Stimulated activated CD8-positive, alpha-beta memory T cell treated with anti-CD3 and anti-CD28 coated beads, Interleukin-12 subunit alpha, Interleukin-12 subunit beta, amount 100 ng/mL, for 1 hour (primary cell): Measurements from ENCODE around the gene BRPF3.

ENCODE experiments used
- DNase-seq: peaks from one replicate; pipeline ENCODE4 v3.0.0-alpha.2; 2020; ENCODE audit warnings: low read depth

The BRPF3 gene

DNA sequence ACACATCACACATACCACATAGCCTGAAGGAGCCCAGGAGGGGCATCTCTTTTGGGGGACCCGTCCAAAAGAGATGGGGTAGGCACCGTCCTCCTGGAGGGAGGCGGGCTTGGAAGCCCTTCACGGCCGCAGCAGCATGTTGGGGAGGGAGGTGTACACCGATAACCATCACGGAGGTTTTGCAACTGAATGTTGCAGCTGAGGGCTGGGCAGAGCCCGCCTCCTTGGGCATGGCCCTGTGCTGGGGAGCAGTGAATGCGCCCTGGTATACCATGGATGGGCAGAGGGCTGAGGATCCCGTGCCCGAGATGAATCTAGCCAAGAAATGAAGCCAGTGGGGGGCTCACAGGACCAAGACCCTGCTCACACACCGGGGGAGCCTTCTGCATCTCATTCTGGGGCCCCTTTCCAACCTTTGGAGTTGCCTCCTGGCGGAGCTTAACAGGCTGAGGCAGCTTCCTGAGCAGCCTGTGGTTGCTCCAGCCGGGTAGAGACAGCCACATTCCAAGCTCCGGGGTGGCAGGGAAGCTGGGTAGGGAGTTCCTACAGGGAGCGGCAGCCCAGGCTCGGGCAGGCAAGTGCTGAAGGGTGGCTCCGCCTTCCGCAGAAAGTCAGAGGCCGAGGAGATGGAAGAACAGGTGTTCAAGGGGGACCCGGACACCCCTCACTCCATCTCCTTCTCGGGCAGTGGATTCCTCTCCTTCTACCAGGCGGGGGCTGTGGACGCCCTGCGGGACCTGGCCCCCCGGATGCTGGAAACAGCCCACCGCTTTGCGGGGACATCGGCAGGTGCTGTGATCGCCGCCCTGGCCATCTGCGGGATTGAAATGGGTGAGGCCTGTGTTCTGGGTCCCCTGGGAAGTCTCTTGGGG lies 73.5 kb downstream of the BRPF3 start, which contains the start of gene PNPLA1:
Gene PNPLA1, plus strand, starts transcription at position 227 of the 872 bp plus-strand sequence. Its CDS starts 400 bp downstream, at position 627.
- no peak for DNase-seq

DNA sequence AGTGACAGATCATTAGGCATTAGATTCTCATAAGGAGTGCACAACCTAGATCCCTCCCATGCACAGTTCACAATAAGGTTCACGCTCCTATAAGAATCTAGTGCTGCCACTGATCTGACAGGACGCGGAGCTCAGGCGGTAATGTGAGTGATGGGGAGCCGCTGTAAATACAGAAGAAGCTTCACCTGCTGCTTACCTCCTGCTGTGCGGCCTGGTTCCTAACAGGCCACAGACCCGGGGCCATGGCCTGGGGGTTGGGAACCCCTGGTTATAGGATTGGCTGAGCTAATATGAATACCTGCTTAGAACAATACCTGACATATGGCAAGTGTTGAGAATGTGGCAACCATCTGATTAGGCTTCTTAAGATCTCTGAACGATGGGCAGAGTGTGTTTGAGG lies 75.7 kb downstream of the BRPF3 start:
- no peak for DNase-seq

DNA sequence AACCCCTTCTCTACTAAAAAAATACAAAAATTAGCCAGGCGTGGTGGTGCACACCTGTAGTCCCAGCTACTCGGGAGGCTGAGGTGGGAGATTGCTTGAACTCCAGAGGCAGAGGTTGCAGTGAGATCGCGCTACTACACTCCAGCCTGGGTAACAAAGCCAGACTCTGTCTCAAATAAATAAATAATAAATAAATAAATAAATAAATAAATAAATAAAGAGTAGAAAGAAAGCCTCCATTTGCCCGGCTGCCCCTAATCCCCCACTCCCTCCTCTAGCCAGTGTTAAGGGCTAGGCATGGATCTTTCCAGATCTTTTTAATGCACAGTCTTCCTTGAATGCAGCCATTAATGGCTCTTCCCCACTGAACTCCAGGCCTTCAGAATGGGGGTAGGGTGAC lies 76.5 kb downstream of the BRPF3 start:
- DNase-seq = no peak

DNA sequence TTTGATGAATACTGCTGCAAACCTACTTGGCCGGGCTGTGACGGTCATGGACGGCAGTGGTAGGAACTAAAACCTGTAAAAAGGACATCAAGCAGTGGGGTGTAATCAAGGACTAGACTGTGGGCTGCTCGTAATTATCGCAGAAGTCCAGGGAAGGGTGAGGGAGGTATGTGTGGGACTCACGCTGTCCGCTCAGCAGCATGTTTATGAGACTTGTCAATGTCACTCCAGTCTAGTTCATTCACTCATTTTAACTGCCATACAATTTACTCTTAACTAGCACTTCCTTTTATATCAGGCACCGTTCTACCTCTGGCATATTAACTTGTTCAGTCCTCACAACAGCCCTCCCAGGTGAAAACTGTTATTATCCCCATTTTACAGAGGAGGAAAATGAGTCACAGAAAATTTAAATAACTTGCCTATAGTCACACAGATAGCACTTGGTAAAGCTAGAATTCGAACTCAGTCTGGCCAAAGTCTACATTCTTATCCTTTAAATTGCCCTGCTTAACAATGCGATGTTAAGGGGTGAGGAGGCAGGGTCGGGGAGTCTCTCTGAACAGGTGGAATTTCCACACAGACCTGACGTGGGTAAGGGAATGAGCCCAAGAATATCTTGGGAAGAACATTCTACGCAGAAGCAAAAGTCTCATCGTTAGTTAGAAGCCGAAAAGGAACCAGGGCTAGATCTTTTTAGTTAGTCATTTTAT lies 77.4 kb downstream of the BRPF3 start:
- no peak for DNase-seq

DNA sequence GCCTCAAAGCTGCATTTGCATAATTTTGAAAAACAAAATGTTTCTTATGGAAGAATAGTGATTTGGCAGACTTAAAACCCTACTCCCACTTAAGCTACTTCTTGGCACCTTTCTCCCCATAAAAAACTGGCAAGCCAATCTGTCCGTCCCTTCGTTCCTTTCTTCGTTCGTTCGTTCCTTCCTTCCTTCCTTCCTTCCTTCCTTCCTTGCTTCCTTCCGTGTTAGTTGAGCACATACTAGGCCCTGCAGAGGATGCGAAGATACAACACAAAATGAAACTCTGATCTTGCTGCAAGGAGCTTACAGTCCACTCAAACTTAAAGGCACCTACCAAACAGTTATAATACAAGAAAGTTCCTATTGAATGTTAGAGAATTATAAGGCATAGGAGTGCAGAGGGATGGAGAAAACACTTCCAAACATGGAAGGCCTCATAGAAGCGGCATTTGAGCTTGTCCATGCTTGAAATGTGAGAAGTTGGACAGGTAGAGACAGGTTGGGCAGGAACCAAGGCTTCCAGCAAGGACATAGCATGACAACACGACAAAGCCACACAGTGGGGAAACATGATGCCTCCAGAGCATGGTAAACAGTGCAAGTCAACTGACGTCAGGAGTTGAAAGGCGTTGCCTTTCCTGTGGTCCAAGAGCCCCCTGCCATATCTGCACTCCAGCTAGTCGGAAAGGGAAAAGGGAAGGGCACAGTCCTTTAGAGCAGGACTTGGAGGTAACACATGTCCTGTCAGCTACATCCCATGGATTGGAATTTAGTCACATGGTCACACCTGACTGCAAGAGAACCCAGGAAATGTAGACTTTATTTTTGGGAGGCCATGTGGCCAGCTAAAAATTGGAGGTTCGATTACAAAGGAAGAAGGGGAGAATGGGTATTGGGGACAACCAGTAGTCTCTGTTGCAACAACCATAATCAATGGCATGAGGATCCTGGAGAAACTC lies 80.3 kb downstream of the BRPF3 start:
- no peak for DNase-seq

DNA sequence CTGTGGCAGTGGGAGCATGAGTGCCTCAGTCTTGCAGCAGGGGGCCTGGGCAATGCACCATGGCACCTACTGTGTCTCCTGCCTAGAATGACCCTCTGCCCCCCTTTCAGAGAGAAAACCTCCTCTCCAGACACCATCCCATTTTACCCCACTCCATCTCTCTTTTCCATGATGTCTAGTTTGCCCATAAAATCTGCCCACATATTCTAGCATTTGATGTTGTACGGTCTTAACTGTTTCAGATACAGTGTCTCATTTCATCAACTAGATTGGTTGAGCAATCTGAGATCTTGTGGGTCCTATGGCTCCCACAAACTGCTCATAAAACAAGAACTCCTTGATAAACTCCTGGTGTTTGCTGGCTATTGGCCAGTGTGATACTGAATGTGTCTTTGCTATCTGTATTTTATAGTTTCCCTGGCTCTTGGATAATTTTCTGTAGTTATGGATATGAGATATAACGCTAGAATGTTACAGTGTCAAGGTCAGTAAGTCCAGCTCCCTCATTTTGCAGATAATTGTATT lies 81.5 kb downstream of the BRPF3 start:
- DNase-seq = no peak

DNA sequence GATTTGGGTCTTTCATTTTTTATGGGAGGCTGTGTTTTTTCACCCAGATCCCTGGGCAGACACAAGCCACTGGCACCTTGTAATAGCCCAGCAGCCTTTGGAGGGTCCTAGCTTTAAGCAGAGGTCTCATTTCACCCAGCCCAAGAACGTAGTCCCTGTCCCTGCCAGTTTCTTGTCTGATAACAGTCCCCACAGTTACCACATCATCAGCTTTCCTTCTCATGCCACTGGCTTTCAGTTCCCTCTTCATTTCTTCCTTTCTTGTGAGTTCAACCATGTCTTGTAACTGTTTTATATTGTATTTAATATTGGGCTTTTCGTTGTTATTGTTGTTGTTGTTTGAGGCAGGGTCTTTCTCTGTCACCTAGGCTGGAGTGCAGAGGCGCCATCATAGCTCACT lies 83.9 kb downstream of the BRPF3 start:
- no peak for DNase-seq

DNA sequence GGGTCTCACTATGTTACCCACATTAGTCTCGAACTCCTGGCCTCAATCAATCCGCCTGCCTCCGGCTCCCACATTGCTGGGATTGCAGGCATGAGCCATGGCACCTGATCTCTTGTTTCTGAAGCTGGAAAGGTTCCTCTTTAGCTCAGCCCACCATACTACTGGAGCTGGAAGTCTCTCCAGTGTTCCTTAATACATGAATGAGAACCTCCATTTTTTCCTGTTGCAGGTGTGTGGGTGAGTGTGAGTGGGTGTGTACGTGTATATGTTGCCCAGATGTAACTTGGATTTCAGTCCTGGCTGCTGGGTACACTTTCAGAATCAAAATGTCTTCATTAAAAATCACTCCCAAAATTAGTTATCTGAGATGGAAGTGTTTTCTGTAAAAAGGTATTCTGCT lies 84.4 kb downstream of the BRPF3 start:
- no peak for DNase-seq
